ACC112 (cell line): ENCODE measurements around the gene LHFPL3.

ENCODE experiments used
- H2AFZ ChIP-seq: fragments of 200-600 bp; sonication (generic); one replicate; pipeline ENCODE4 v1.6.0; 2017; ENCODE audit warnings: antibody characterized with exemption, low read length; ENCODE audit not compliant: unreplicated experiment
- H3K27ac ChIP-seq: fragments of 200-600 bp; sonication (generic); 2 replicates; pipeline ENCODE4 v1.5.1; 2014; ENCODE audit warnings: low read depth, mild to moderate bottlenecking, antibody characterized with exemption, low read length, moderate library complexity
- H3K27me3 ChIP-seq: fragments of 200-600 bp; sonication (generic); 2 replicates; pipeline ENCODE4 v1.6.1; 2014; ENCODE audit warnings: mild to moderate bottlenecking, antibody characterized with exemption, low read length, moderate library complexity, mixed read lengths; ENCODE audit not compliant: insufficient read depth
- H3K36me3 ChIP-seq: fragments of 200-600 bp; sonication (generic); 2 replicates; pipeline ENCODE4 v1.6.1; 2016; ENCODE audit warnings: mild to moderate bottlenecking, antibody characterized with exemption, low read length, moderate library complexity, mixed read lengths; ENCODE audit not compliant: insufficient read depth
- H3K4me1 ChIP-seq: fragments of 200-600 bp; sonication (generic); one replicate; pipeline ENCODE4 v1.6.1; 2016; ENCODE audit warnings: low read length, mixed read lengths; ENCODE audit not compliant: insufficient read depth, unreplicated experiment, control insufficient read depth
- H3K4me3 ChIP-seq: fragments of 200-600 bp; sonication (generic); 2 replicates; pipeline ENCODE4 v1.5.1; 2014; ENCODE audit warnings: mild to moderate bottlenecking, low read depth, low read length
- H3K79me2 ChIP-seq: fragments of 200-600 bp; sonication (generic); one replicate; pipeline ENCODE4 v1.6.0; 2016; ENCODE audit warnings: low read length; ENCODE audit not compliant: control insufficient read depth, unreplicated experiment, insufficient read depth

LHFPL3 gene

GRCh38 chr7:104640506-104640905, 312.1 kb downstream of the LHFPL3 start:
- Histone ChIP-seq H3K4me3 (no peak overlapping the region), H2AFZ (no peak overlapping the region), H3K4me1 (no peaks in the 10 kb centered on the region), H3K27me3 (peaks cover 9% of the 10 kb centered on the region), H3K27ac (no peak overlapping the region), H3K36me3 (no peaks in the 10 kb centered on the region), H3K79me2 (no peaks in the 10 kb centered on the region)

- Histone ChIP-seq H2AFZ (no peak overlapping the region), H3K27ac (no peak overlapping the region), H3K4me3 (no peak overlapping the region), H3K79me2 (no peaks in the 10 kb centered on the region), H3K4me1 (no peaks in the 10 kb centered on the region), H3K36me3 (no peaks in the 10 kb centered on the region), H3K27me3 (peaks cover 9% of the 10 kb centered on the region)
These were observed 314.2 kb downstream of the LHFPL3 start for GRCh38 chr7:104642560-104642959.

- Histone ChIP-seq H3K27ac (no peak overlapping the region), H3K79me2 (no peaks in the 10 kb centered on the region), H3K4me1 (no peaks in the 10 kb centered on the region), H2AFZ (no peak overlapping the region), H3K4me3 (no peak overlapping the region), H3K36me3 (no peaks in the 10 kb centered on the region), H3K27me3 (peaks cover 13% of the 10 kb centered on the region)
These were observed 315.3 kb downstream of the LHFPL3 start for GRCh38 chr7:104643587-104644217.

- Histone ChIP-seq H3K79me2 (no peaks in the 10 kb centered on the region), H3K27me3 (peaks cover 8% of the 10 kb centered on the region; the same call in 1 of the 2 replicates), H3K4me3 (no peak overlapping the region), H3K4me1 (no peaks in the 10 kb centered on the region), H3K36me3 (no peaks in the 10 kb centered on the region), H3K27ac (no peak overlapping the region), H2AFZ (no peak overlapping the region)
These were observed 322.7 kb downstream of the LHFPL3 start for GRCh38 chr7:104650991-104651640.

DNA sequence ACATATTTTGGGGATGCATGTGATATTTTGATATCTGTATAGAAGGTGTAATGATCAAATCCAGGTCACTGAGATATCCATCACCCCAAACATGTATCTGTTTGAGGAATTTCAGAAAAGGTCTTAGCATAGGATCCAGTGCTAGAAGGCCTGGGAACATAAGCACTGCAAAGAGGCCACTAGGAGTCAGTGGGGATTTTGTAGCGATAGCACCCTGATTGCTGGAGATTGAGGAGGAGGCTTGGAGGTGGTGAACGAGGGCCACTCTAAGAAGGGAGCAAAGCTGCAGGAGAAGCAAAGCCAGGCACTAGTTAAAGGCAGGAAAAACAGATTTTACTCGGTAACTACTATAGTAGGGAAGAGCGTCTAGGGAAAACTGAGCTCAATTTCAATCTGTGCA, 324.0 kb downstream of the LHFPL3 start:
- Histone ChIP-seq H3K79me2 (no peaks in the 10 kb centered on the region), H3K36me3 (no peaks in the 10 kb centered on the region), H3K4me1 (no peaks in the 10 kb centered on the region), H2AFZ (no peak overlapping the region), H3K4me3 (no peak overlapping the region), H3K27ac (no peak overlapping the region), H3K27me3 (peaks cover 8% of the 10 kb centered on the region; the same call in 1 of the 2 replicates)

GRCh38 chr7:104652865-104653264, 324.5 kb downstream of the LHFPL3 start:
- Histone ChIP-seq H3K4me1 (no peaks in the 10 kb centered on the region), H2AFZ (no peak overlapping the region), H3K79me2 (no peaks in the 10 kb centered on the region), H3K4me3 (no peak overlapping the region), H3K27ac (no peak overlapping the region), H3K27me3 (peaks cover 8% of the 10 kb centered on the region; the same call in 1 of the 2 replicates), H3K36me3 (no peaks in the 10 kb centered on the region)

GRCh38 chr7:104653825-104654401, 325.5 kb downstream of the LHFPL3 start:
- H2AFZ ChIP-seq: no peak overlapping the region
- H3K4me1 ChIP-seq: no peaks in the 10 kb centered on the region
- no peaks in the 10 kb centered on the region for H3K36me3 ChIP-seq
- H3K4me3 ChIP-seq: no peak overlapping the region
- H3K79me2 ChIP-seq: no peaks in the 10 kb centered on the region
- H3K27ac ChIP-seq: no peak overlapping the region
- peaks cover 4% of the 10 kb centered on the region; the same call in 1 of the 2 replicates for H3K27me3 ChIP-seq

DNA sequence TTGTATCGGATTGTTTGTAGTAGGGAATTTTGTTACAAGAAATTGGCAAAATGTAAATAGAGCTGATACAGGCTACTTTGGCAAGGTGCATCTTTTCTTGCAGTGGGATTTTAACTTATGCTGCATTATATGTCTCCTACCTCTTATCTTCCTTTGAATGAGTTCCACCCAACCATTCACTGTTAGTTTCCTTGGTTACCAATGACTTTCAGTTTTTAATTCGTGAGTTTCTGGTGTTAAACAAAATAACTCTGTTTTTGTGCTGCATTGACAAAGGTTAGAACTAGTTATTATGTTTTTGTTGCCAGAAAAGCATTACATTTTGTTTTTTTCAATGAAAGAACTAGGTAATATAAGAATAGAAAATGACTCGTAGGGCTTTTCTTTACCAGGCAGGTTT, 327.2 kb downstream of the LHFPL3 start:
- no peak overlapping the region for H2AFZ ChIP-seq
- 0 out of 2 replicates have a peak, but pooled peaks cover under 1% of the 10 kb centered on the region for H3K27me3 ChIP-seq
- no peaks in the 10 kb centered on the region for H3K4me1 ChIP-seq
- H3K27ac ChIP-seq: no peak overlapping the region
- no peaks in the 10 kb centered on the region for H3K36me3 ChIP-seq
- H3K79me2 ChIP-seq: no peaks in the 10 kb centered on the region
- H3K4me3 ChIP-seq: no peak overlapping the region

GRCh38 chr7:104656467-104656866, 328.1 kb downstream of the LHFPL3 start:
- Histone ChIP-seq H2AFZ (no peak overlapping the region), H3K36me3 (no peaks in the 10 kb centered on the region), H3K4me3 (no peak overlapping the region), H3K79me2 (no peaks in the 10 kb centered on the region), H3K27me3 (no peaks in the 10 kb centered on the region), H3K27ac (no peak overlapping the region), H3K4me1 (no peaks in the 10 kb centered on the region)

DNA sequence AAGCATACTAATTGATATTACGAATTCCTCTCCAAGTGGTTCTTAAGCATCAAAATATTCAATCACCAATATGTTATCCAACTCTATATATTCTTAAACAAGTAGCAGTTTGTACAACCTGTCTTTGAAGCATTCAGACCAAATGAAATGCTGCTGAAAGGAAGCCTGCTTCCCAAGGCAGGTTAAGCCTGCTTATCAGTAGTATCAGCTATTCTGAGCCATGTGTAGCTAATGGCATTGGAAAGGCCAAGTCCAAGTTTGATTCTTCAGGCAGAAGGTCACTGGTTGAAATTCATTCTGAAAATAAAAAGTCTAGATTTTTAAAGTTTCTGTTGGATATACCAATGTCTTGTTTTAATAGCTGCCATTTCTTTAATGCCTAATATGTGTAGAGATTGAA, 328.7 kb downstream of the LHFPL3 start:
- Histone ChIP-seq H3K27ac (no peak overlapping the region), H3K4me1 (no peaks in the 10 kb centered on the region), H2AFZ (no peak overlapping the region), H3K79me2 (no peaks in the 10 kb centered on the region), H3K27me3 (no peaks in the 10 kb centered on the region), H3K36me3 (no peaks in the 10 kb centered on the region), H3K4me3 (no peak overlapping the region)

GRCh38 chr7:104661575-104661974, 333.2 kb downstream of the LHFPL3 start:
- Histone ChIP-seq H3K27me3 (no peaks in the 10 kb centered on the region), H2AFZ (no peak overlapping the region), H3K36me3 (no peaks in the 10 kb centered on the region), H3K4me1 (no peaks in the 10 kb centered on the region), H3K4me3 (no peak overlapping the region), H3K79me2 (no peaks in the 10 kb centered on the region), H3K27ac (no peak overlapping the region)
